H9 (cell line): ENCODE results near the gene NR2F2. TPM values are rescaled to one million over a fixed set of nuclear protein-coding genes. Genes with fewer than 3 reads are reported as not detected.

ENCODE experiments used
- DNase-seq: peaks from one replicate; pipeline ENCODE4 v3.0.0-alpha.2; 2017
- H2AFZ ChIP-seq: one replicate; pipeline ENCODE4 v1.6.1; 2013; ENCODE audit warnings: mild to moderate bottlenecking, low read length, control low read depth, moderate library complexity
- H2AK5ac ChIP-seq: 2 replicates; pipeline ENCODE4 v1.6.1; 2013; ENCODE audit warnings: low read length, control low read depth, mixed read lengths; ENCODE audit not compliant: insufficient read length
- H2BK120ac ChIP-seq: one replicate; pipeline ENCODE4 v1.6.1; 2013; ENCODE audit warnings: low read depth, mild to moderate bottlenecking, low read length, control low read depth, inconsistent platforms; ENCODE audit not compliant: poor library complexity, severe bottlenecking
- H2BK12ac ChIP-seq: 2 replicates; pipeline ENCODE4 v1.6.1; 2013; ENCODE audit warnings: low read length, control low read depth, mixed read lengths, low read depth; ENCODE audit not compliant: insufficient read length
- H2BK15ac ChIP-seq: 2 replicates; pipeline ENCODE4 v1.6.1; 2013; ENCODE audit warnings: low read depth, low read length, control low read depth
- H2BK20ac ChIP-seq: one replicate; pipeline ENCODE4 v1.6.1; 2013; ENCODE audit warnings: low read depth, mild to moderate bottlenecking, low read length, control low read depth, inconsistent platforms; ENCODE audit not compliant: poor library complexity, severe bottlenecking
- H2BK5ac ChIP-seq: 2 replicates; pipeline ENCODE4 v1.6.1; 2013; ENCODE audit warnings: low read length, control low read depth, mixed read lengths; ENCODE audit not compliant: insufficient read length
- H3K14ac ChIP-seq: 2 replicates; pipeline ENCODE4 v1.6.1; 2013; ENCODE audit warnings: low read length, control low read depth; ENCODE audit not compliant: insufficient read depth
- H3K18ac ChIP-seq: 2 replicates; pipeline ENCODE4 v1.6.1; 2013; ENCODE audit warnings: low read depth, mild to moderate bottlenecking, mixed read lengths, low read length, control low read depth; ENCODE audit not compliant: insufficient read length
- H3K23ac ChIP-seq: 2 replicates; pipeline ENCODE4 v1.6.1; 2013; ENCODE audit warnings: low read length, control low read depth, mixed read lengths, low read depth; ENCODE audit not compliant: insufficient read length
- H3K23me2 ChIP-seq: 2 replicates; pipeline ENCODE4 v1.6.1; 2013; ENCODE audit warnings: low read depth, mild to moderate bottlenecking, mixed read lengths, low read length, control low read depth; ENCODE audit not compliant: insufficient read length, poor library complexity, severe bottlenecking
- H3K27ac ChIP-seq: 2 replicates; pipeline ENCODE4 v1.5.1; 2013; ENCODE audit warnings: low read length, control low read depth, mixed read lengths, low read depth; ENCODE audit not compliant: insufficient read length
- H3K27me3 ChIP-seq: 2 replicates; pipeline ENCODE4 v1.6.1; 2013; ENCODE audit warnings: low read length, control low read depth, inconsistent platforms; ENCODE audit not compliant: insufficient read depth
- H3K4ac ChIP-seq: 2 replicates; pipeline ENCODE4 v1.6.1; 2013; ENCODE audit warnings: low read depth, mild to moderate bottlenecking, control low read depth, inconsistent platforms, low read length, moderate library complexity
- H3K4me1 ChIP-seq: 2 replicates; pipeline ENCODE4 v1.6.1; 2013; ENCODE audit warnings: low read length, control low read depth, inconsistent platforms; ENCODE audit not compliant: insufficient read depth
- H3K4me2 ChIP-seq: 2 replicates; pipeline ENCODE4 v1.6.1; 2013; ENCODE audit warnings: low read length, control low read depth, mixed read lengths; ENCODE audit not compliant: insufficient read length, insufficient read depth
- H3K56ac ChIP-seq: 2 replicates; pipeline ENCODE4 v1.6.1; 2013; ENCODE audit warnings: low read depth, mild to moderate bottlenecking, mixed read lengths, low read length, control low read depth; ENCODE audit not compliant: insufficient read length
- H3K79me1 ChIP-seq: 2 replicates; pipeline ENCODE4 v1.6.1; 2013; ENCODE audit warnings: low read depth, mild to moderate bottlenecking, moderate library complexity, low read length, control low read depth, inconsistent platforms; ENCODE audit not compliant: insufficient read depth, poor library complexity, severe bottlenecking
- H3K79me2 ChIP-seq: 2 replicates; pipeline ENCODE4 v1.6.1; 2013; ENCODE audit warnings: low read length, control low read depth, inconsistent platforms; ENCODE audit not compliant: insufficient read depth
- H3K9ac ChIP-seq: 2 replicates; pipeline ENCODE4 v1.6.1; 2013; ENCODE audit warnings: low read length, control low read depth, mixed read lengths; ENCODE audit not compliant: insufficient read length; ENCODE audit errors: extremely low read depth
- H3K9me3 ChIP-seq: one replicate; pipeline ENCODE4 v1.6.1; 2013; ENCODE audit warnings: low read depth, low read length, inconsistent platforms; ENCODE audit not compliant: control insufficient read depth
- H3T11ph ChIP-seq: one replicate; pipeline ENCODE4 v1.6.1; 2013; ENCODE audit warnings: mild to moderate bottlenecking, low read length, control low read depth, inconsistent platforms
- H4K20me1 ChIP-seq: one replicate; pipeline ENCODE4 v1.6.1; 2013; ENCODE audit not compliant: control insufficient read depth, insufficient read length, insufficient read depth
- H4K5ac ChIP-seq: 2 replicates; pipeline ENCODE4 v1.6.1; 2013; ENCODE audit warnings: low read depth, mild to moderate bottlenecking, mixed read lengths, low read length, control low read depth; ENCODE audit not compliant: insufficient read length
- H4K8ac ChIP-seq: replicated peaks from 2 replicates; pipeline ENCODE4 v1.6.1; 2013; ENCODE audit warnings: low read length, control low read depth, mixed read lengths, low read depth; ENCODE audit not compliant: insufficient read length
- H4K91ac ChIP-seq: 2 replicates; pipeline ENCODE4 v1.6.1; 2013; ENCODE audit warnings: low read depth, mild to moderate bottlenecking, moderate library complexity, mixed read lengths, low read length, control low read depth; ENCODE audit not compliant: insufficient read length
- H3K27ac Mint-ChIP-seq, 3 experiments: 2 replicates in 2 of 3; 3 replicates in 1 of 3; pipeline ENCODE4 v1.8.0; 2020 to 2021; ENCODE audit warnings: mixed read lengths in 3 of 3, mild to moderate bottlenecking in 1 of 3, moderate library complexity in 1 of 3
- H3K27me3 Mint-ChIP-seq: 2 replicates; pipeline ENCODE4 v1.8.0; 2021; ENCODE audit warnings: low read depth, mild to moderate bottlenecking, moderate library complexity, mixed read lengths
- H3K36me3 Mint-ChIP-seq, 3 experiments: 2 replicates in 2 of 3; 3 replicates in 1 of 3; pipeline ENCODE4 v1.8.0; 2020 to 2021; ENCODE audit warnings: low read depth in 3 of 3, mixed read lengths in 3 of 3; ENCODE audit not compliant: insufficient read depth in 1 of 3
- H3K4me1 Mint-ChIP-seq, 2 experiments: 2 replicates each; pipeline ENCODE4 v1.8.0; 2020; ENCODE audit warnings: mixed read lengths in 2 of 2
- H3K4me3 Mint-ChIP-seq, 2 experiments: 2 replicates in 1 of 2; 3 replicates in 1 of 2; pipeline ENCODE4 v1.8.0; 2020 to 2021; ENCODE audit warnings: mild to moderate bottlenecking in 2 of 2, mixed read lengths in 2 of 2, moderate library complexity in 1 of 2
- H3K9me3 Mint-ChIP-seq, 2 experiments: 2 replicates in 1 of 2; 3 replicates in 1 of 2; pipeline ENCODE4 v1.8.0; 2020; ENCODE audit warnings: mild to moderate bottlenecking in 2 of 2, mixed read lengths in 2 of 2, moderate library complexity in 1 of 2
- WGBS: extraction: QIAGEN DNeasy Blood & Tissue Kit; methylation state at CpG from one replicate; pipeline ENCODE4 v1.1.7; 2013; ENCODE audit warnings: missing lambda C conversion rate, low lambda C conversion rate, mixed read lengths; ENCODE audit not compliant: insufficient read length; ENCODE audit errors: extremely low coverage; 5-methylcytosine and 5-hydroxymethylcytosine counted together
- total RNA-seq: library from RNA; stranded (reverse); gene quantifications from 2 replicates; pipeline ENCODE4 v1.2.1, GENCODE V29; 2021
- TF ChIP-seq, protein P1 (sequence below): fragments of 200-600 bp; sonication (generic); conservative IDR thresholded peaks from 3 replicates; pipeline ENCODE4 v1.8.0; 2021; ENCODE audit warnings: antibody characterized with exemption, mild to moderate bottlenecking

The NR2F2 gene
- total RNA-seq, 1 experiment from 2014 or later = 0.24 TPM

DNA sequence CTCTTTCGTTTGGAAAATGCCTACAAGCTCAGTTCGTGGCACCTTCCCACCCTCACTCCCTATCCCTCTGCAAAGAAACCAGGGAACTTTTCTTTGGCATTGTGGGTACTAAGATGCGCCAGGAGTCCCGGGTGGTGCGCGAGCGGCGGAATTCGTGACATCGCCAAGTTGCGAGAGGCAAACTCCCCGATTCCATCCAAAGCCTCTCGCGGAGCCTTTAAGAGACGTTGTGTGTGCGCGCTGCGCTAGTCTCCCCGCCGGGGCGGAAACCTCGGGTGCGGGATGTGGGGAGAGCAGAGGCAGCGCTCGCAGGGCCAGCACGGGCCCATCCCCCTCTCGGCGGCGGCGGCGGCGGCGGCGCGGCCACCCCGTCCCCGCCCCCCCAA lies 443 bp upstream of the NR2F2 start:
- Histone ChIP-seq H3K18ac (no peak overlapping the region), H3K9me3 (no peaks in the 10 kb centered on the region), H3K23me2 (peaks cover 18% of the 10 kb centered on the region), H4K8ac (no peak overlapping the region), H2BK20ac (no peak overlapping the region), H4K5ac (no peak overlapping the region), H3K9ac (no peak overlapping the region), H2BK120ac (no peak overlapping the region), H3K14ac (no peak overlapping the region), H3T11ph (no peak overlapping the region), H3K4me1 (peaks cover 3% of the 10 kb centered on the region; the same call in 1 of the 2 replicates), H2BK5ac (no peak overlapping the region), H3K23ac (no peak overlapping the region), H3K56ac (no peak overlapping the region), H2BK15ac (no peak overlapping the region), H3K79me1 (no peaks in the 10 kb centered on the region), H3K27me3 (peaks cover 82% of the 10 kb centered on the region), H2AK5ac (no peak overlapping the region), H3K79me2 (no peaks in the 10 kb centered on the region), H2BK12ac (no peak overlapping the region), H2AFZ (no peak overlapping the region), H3K27ac (no peak overlapping the region), H3K4ac (no peak overlapping the region), H3K4me2 (peak overlapping the region; percentile 54), H4K91ac (no peak overlapping the region), H4K20me1 (no peaks in the 10 kb centered on the region)
- WGBS = no CpG with 5 or more reads among the region's 37 CpGs
- peaks cover 2 to 4% of the 10 kb centered on the region in 2 experiments; a peak in 3 of 5 replicates for H3K9me3 Mint-ChIP-seq
- no peak overlapping the region for H3K27ac Mint-ChIP-seq
- H3K4me1 Mint-ChIP-seq = peaks cover 31 to 70% of the 10 kb centered on the region in 2 experiments
- peaks cover 95% of the 10 kb centered on the region for H3K27me3 Mint-ChIP-seq
- H3K4me3 Mint-ChIP-seq = peak overlapping the region; percentile 64 to 83
- peak; percentile 71 for DNase-seq
- no peaks in the 10 kb centered on the region for H3K36me3 Mint-ChIP-seq
- TF ChIP-seq, protein P1, sequence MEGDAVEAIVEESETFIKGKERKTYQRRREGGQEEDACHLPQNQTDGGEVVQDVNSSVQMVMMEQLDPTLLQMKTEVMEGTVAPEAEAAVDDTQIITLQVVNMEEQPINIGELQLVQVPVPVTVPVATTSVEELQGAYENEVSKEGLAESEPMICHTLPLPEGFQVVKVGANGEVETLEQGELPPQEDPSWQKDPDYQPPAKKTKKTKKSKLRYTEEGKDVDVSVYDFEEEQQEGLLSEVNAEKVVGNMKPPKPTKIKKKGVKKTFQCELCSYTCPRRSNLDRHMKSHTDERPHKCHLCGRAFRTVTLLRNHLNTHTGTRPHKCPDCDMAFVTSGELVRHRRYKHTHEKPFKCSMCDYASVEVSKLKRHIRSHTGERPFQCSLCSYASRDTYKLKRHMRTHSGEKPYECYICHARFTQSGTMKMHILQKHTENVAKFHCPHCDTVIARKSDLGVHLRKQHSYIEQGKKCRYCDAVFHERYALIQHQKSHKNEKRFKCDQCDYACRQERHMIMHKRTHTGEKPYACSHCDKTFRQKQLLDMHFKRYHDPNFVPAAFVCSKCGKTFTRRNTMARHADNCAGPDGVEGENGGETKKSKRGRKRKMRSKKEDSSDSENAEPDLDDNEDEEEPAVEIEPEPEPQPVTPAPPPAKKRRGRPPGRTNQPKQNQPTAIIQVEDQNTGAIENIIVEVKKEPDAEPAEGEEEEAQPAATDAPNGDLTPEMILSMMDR = no peak
